ENCODE measurements around the gene GALNT11.

The GALNT11 gene

DNA sequence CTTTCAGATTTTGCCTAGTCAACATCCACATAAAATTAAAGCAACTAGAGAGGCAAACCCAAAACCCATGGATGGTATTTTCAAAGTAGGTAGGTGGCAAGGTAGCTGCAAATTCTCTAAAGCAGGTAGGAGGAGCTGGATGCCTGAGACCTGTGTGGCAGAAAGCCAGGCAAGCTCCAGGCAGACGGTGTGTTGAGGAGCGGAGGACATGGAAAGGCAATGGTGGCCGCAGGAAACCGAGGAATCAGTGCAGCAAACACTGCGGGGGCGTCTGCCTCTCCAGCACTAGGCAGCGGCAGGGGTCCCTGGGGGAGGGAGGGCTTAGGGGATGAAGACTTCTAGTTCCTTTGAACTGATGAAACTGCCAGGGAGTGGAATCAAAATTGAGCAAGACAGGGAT is 101.3 kb downstream of the GALNT11 start:
- Histone ChIP-seq H3F3A (ENCODE audit: control insufficient read depth, insufficient read depth) (no peaks in the 10 kb centered on the region), H3K9me2 (replicated peaks; ENCODE audit: control insufficient read depth, low read length) (no peaks in the 10 kb centered on the region), H3K4me3 (ENCODE audit: low read length) (no peak overlapping the region), H3K4me2 (ENCODE audit: low read length) (no peak overlapping the region), H3K9me3 (ENCODE audit: control insufficient read depth, insufficient read depth, low read length) (peaks cover 3% of the 10 kb centered on the region; the same call in 1 of the 2 replicates), H3K27ac (ENCODE audit: low read depth, low read length) (no peak overlapping the region), H3K36me3 (ENCODE audit: control insufficient read depth, low read length) (peaks cover 79% of the 10 kb centered on the region), H3K79me2 (ENCODE audit: control insufficient read depth, low read length) (no peaks in the 10 kb centered on the region), H4K20me1 (ENCODE audit: control insufficient read depth, insufficient read depth, low read depth, low read length) (no peaks in the 10 kb centered on the region), H3K27me3 (ENCODE audit: control insufficient read depth, low read length) (no peaks in the 10 kb centered on the region), H3K4me1 (ENCODE audit: control insufficient read depth, low read length) (no peaks in the 10 kb centered on the region)
- no peak for TF ChIP-seq EZH2phosphoT487 (IDR thresholded peaks at IDR 0.05; ENCODE audit: borderline replicate concordance, low read length)
- TF ChIP-seq, protein P1, sequence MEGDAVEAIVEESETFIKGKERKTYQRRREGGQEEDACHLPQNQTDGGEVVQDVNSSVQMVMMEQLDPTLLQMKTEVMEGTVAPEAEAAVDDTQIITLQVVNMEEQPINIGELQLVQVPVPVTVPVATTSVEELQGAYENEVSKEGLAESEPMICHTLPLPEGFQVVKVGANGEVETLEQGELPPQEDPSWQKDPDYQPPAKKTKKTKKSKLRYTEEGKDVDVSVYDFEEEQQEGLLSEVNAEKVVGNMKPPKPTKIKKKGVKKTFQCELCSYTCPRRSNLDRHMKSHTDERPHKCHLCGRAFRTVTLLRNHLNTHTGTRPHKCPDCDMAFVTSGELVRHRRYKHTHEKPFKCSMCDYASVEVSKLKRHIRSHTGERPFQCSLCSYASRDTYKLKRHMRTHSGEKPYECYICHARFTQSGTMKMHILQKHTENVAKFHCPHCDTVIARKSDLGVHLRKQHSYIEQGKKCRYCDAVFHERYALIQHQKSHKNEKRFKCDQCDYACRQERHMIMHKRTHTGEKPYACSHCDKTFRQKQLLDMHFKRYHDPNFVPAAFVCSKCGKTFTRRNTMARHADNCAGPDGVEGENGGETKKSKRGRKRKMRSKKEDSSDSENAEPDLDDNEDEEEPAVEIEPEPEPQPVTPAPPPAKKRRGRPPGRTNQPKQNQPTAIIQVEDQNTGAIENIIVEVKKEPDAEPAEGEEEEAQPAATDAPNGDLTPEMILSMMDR (IDR thresholded peaks at IDR 0.05; ENCODE audit: low read depth, low read length, poor library complexity, severe bottlenecking), result no peak

DNA sequence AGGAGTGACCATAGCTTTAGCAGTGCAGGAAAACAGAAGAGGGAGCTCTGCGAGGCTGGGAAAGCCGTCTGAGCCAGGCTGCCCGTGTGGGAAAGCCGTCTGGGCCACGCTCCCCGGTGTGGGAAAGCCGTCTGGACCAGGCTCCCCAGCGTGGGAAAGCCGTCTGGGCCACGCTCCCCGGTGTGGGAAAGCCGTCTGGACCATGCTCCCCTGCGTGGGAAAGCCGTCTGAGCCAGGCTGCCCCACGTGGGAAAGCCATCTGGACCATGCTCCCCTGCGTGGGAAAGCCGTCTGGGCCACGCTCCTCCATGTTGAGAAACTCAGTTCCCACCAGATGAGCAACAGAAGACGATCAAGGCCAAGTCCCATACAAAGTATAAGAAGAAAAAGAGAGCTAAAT is 101.8 kb downstream of the GALNT11 start:
- Histone ChIP-seq H3K27ac (ENCODE audit: low read depth, low read length) (no peak overlapping the region), H3K9me3 (ENCODE audit: control insufficient read depth, insufficient read depth, low read length) (peaks cover 3% of the 10 kb centered on the region; the same call in 1 of the 2 replicates), H3F3A (ENCODE audit: control insufficient read depth, insufficient read depth) (no peaks in the 10 kb centered on the region), H3K4me3 (ENCODE audit: low read length) (no peak overlapping the region), H3K36me3 (ENCODE audit: control insufficient read depth, low read length) (peaks cover 78% of the 10 kb centered on the region), H3K79me2 (ENCODE audit: control insufficient read depth, low read length) (no peaks in the 10 kb centered on the region), H3K27me3 (ENCODE audit: control insufficient read depth, low read length) (no peaks in the 10 kb centered on the region), H3K4me2 (ENCODE audit: low read length) (no peak overlapping the region), H3K9me2 (replicated peaks; ENCODE audit: control insufficient read depth, low read length) (no peaks in the 10 kb centered on the region), H4K20me1 (ENCODE audit: control insufficient read depth, insufficient read depth, low read depth, low read length) (no peaks in the 10 kb centered on the region), H3K4me1 (ENCODE audit: control insufficient read depth, low read length) (no peaks in the 10 kb centered on the region)
- TF ChIP-seq EZH2phosphoT487 (IDR thresholded peaks at IDR 0.05; ENCODE audit: borderline replicate concordance, low read length), result no peak
- TF ChIP-seq, protein P1 (IDR thresholded peaks at IDR 0.05; ENCODE audit: low read depth, low read length, poor library complexity, severe bottlenecking), result no peak

DNA sequence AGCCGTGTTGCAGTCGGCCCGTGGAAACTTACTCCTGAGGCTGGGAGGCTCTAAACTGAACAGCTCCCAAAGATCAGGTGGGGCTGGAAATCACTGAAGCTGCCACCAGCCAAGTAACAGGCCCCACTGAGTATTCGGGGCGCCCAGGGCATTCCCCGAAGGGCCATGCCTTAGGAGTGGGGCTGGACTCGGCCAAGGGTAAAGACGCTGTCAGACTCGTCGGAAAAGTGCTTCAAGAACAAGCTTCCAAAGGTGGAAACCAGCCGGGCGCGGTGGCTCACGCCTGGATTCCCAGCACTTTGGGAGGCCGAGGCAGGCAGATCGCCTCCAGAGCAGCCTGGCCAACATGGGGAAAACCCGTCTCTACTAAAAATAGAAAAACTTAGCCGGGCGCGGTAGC is 102.8 kb downstream of the GALNT11 start:
- H3F3A ChIP-seq (ENCODE audit: control insufficient read depth, insufficient read depth), result no peaks in the 10 kb centered on the region
- no peaks in the 10 kb centered on the region for H3K79me2 ChIP-seq (ENCODE audit: control insufficient read depth, low read length)
- H3K9me2 ChIP-seq (replicated peaks; ENCODE audit: control insufficient read depth, low read length), result no peaks in the 10 kb centered on the region
- H4K20me1 ChIP-seq (ENCODE audit: control insufficient read depth, insufficient read depth, low read depth, low read length), result no peaks in the 10 kb centered on the region
- no peak overlapping the region for H3K27ac ChIP-seq (ENCODE audit: low read depth, low read length)
- H3K9me3 ChIP-seq (ENCODE audit: control insufficient read depth, insufficient read depth, low read length), result peaks cover 3% of the 10 kb centered on the region; the same call in 1 of the 2 replicates
- peaks cover 78% of the 10 kb centered on the region for H3K36me3 ChIP-seq (ENCODE audit: control insufficient read depth, low read length)
- no peaks in the 10 kb centered on the region for H3K27me3 ChIP-seq (ENCODE audit: control insufficient read depth, low read length)
- no peaks in the 10 kb centered on the region for H3K4me1 ChIP-seq (ENCODE audit: control insufficient read depth, low read length)
- no peak overlapping the region for H3K4me2 ChIP-seq (ENCODE audit: low read length)
- H3K4me3 ChIP-seq (ENCODE audit: low read length), result no peak overlapping the region
- no peak for TF ChIP-seq EZH2phosphoT487 (IDR thresholded peaks at IDR 0.05; ENCODE audit: borderline replicate concordance, low read length)
- TF ChIP-seq, protein P1 (IDR thresholded peaks at IDR 0.05; ENCODE audit: low read depth, low read length, poor library complexity, severe bottlenecking), result no peak

All from DOHH2 (cell line).